BLaER1 (cell line): ENCODE measurements around the gene SNX19.

Experiments
- H3K27ac ChIP-seq: shearing (Covaris generic); formaldehyde crosslinking; 2 replicates; pipeline ENCODE4 v1.8.1; 2022
- H3K27me3 ChIP-seq: shearing (Covaris generic); formaldehyde crosslinking; 2 replicates; pipeline ENCODE4 v1.8.1; 2022
- H3K36me3 ChIP-seq: shearing (Covaris generic); formaldehyde crosslinking; 2 replicates; pipeline ENCODE4 v1.8.1; 2022
- H3K4me1 ChIP-seq: shearing (Covaris generic); formaldehyde crosslinking; 2 replicates; pipeline ENCODE4 v1.8.1; 2022
- H3K4me2 ChIP-seq: shearing (Covaris generic); formaldehyde crosslinking; 2 replicates; pipeline ENCODE4 v1.8.1; 2022
- H3K4me3 ChIP-seq: shearing (Covaris generic); formaldehyde crosslinking; 2 replicates; pipeline ENCODE4 v1.8.1; 2022
- H3K9ac ChIP-seq: shearing (Covaris generic); formaldehyde crosslinking; 2 replicates; pipeline ENCODE4 v1.8.1; 2022
- H3K9me3 ChIP-seq: shearing (Covaris generic); formaldehyde crosslinking; 2 replicates; pipeline ENCODE4 v1.8.1; 2022
- H4K20me1 ChIP-seq: shearing (Covaris generic); formaldehyde crosslinking; 2 replicates; pipeline ENCODE4 v1.8.1; 2022
- Cebpa-rat ChIP-seq: shearing (Covaris generic); IDR thresholded peaks from 2 replicates; pipeline ENCODE4 v1.8.1; 2022

The SNX19 gene

DNA sequence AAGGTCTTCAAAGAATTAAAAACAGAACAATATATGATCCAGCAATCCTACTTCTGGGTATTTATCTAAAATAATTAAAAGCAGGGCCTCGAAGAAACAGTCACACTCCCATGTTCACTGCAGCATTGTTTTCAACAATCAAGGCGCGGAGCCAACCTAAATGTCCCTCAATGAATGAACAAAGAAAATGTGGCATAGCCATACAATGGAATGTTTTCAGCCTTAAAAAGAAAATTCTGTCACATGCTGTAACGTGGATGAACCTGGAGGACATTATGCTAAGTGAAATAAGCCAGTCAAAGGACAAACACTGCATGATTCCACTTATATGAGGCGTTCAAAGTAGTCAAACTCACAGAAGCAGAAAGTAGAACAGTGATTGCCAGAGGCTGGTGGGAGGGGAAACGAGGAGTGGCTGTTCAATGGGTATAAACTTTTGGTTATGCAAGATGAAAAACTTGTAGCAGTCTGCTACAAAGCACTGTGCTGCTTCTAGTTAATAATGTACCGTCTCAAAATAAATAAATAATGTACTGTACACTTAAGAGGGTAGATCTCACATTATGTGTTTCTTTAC lies 41.2 kb downstream of the SNX19 start:
- H3K4me1 ChIP-seq: no peaks in the 10 kb centered on the region
- H3K4me3 ChIP-seq: no peak overlapping the region
- H3K4me2 ChIP-seq: no peak overlapping the region
- H4K20me1 ChIP-seq: no peaks in the 10 kb centered on the region
- H3K27me3 ChIP-seq: no peaks in the 10 kb centered on the region
- H3K9ac ChIP-seq: no peak overlapping the region
- H3K9me3 ChIP-seq: no peaks in the 10 kb centered on the region
- TF ChIP-seq Cebpa-rat: no peak
- H3K27ac ChIP-seq: no peak overlapping the region
- peaks cover 87% of the 10 kb centered on the region for H3K36me3 ChIP-seq

DNA sequence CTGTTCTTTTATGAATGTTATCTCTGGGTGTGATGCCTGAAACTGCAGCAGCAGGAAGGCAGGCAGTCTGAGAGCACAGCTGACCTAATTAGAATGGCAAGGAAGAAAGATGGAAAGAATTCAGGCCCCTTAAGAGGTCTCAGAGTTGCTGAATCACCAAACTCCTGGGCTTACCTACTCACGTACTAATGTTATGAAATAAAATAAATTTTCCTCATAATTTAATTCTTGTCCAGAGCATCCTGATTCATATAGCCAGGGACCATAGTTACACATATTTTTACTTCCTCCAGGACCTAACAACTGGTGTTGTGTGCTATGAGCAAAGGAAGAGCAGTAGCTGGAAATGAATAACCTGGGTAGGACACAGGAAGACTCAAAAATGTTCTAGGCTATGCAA lies 41.9 kb downstream of the SNX19 start:
- no peak overlapping the region for H3K4me3 ChIP-seq
- no peaks in the 10 kb centered on the region for H3K27me3 ChIP-seq
- no peak for TF ChIP-seq Cebpa-rat
- H3K36me3 ChIP-seq: peaks cover 80% of the 10 kb centered on the region
- H3K9ac ChIP-seq: no peak overlapping the region
- no peaks in the 10 kb centered on the region for H3K4me1 ChIP-seq
- H4K20me1 ChIP-seq: no peaks in the 10 kb centered on the region
- H3K27ac ChIP-seq: no peak overlapping the region
- no peaks in the 10 kb centered on the region for H3K9me3 ChIP-seq
- H3K4me2 ChIP-seq: no peak overlapping the region

DNA sequence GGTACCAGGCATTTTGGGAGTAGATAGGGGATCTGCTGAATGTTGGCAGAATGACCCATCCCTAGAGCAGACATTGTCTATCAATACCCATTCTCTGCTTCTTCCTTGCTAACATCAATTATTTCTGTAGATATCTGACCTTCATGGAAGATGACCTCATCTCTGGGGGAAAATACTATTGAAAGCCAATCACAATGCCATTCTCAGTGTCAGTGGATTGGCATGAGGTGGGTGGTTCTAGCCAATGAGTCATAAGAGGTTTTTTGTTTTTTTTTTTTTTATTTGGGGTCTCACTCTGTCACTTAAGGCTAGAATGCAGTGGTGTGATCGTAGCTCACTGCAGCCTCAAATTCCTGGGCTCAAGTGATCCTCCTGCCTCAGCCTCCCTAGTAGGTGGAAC lies 42.5 kb downstream of the SNX19 start:
- no peak overlapping the region for H3K4me3 ChIP-seq
- no peak for TF ChIP-seq Cebpa-rat
- no peak overlapping the region for H3K27ac ChIP-seq
- H3K27me3 ChIP-seq: no peaks in the 10 kb centered on the region
- H4K20me1 ChIP-seq: no peaks in the 10 kb centered on the region
- H3K4me1 ChIP-seq: no peaks in the 10 kb centered on the region
- no peak overlapping the region for H3K4me2 ChIP-seq
- H3K36me3 ChIP-seq: peaks cover 74% of the 10 kb centered on the region
- no peaks in the 10 kb centered on the region for H3K9me3 ChIP-seq
- H3K9ac ChIP-seq: no peak overlapping the region

DNA sequence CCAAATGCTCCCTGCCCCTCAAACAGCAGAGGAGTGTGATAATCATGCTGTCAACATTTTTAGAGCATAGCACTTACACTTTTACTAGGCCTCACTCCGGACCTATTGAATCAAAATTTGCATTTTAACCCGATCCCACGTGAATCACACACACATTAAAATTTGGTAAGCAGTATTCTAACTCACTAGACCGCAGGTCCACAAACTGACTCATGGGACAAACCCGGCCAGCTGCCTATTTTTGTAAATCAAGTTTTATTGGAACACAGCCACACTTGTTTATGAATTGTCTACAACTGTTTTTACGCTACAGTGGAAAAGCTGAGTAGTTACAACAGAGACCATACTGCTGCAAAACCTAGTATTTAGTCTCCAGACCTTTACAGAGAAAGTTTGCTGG lies 43.3 kb downstream of the SNX19 start:
- H3K27me3 ChIP-seq: no peaks in the 10 kb centered on the region
- H3K4me1 ChIP-seq: no peaks in the 10 kb centered on the region
- no peak overlapping the region for H3K4me3 ChIP-seq
- peaks cover 66% of the 10 kb centered on the region for H3K36me3 ChIP-seq
- H4K20me1 ChIP-seq: no peaks in the 10 kb centered on the region
- no peak overlapping the region for H3K4me2 ChIP-seq
- H3K9me3 ChIP-seq: no peaks in the 10 kb centered on the region
- no peak overlapping the region for H3K9ac ChIP-seq
- TF ChIP-seq Cebpa-rat: no peak
- no peak overlapping the region for H3K27ac ChIP-seq

DNA sequence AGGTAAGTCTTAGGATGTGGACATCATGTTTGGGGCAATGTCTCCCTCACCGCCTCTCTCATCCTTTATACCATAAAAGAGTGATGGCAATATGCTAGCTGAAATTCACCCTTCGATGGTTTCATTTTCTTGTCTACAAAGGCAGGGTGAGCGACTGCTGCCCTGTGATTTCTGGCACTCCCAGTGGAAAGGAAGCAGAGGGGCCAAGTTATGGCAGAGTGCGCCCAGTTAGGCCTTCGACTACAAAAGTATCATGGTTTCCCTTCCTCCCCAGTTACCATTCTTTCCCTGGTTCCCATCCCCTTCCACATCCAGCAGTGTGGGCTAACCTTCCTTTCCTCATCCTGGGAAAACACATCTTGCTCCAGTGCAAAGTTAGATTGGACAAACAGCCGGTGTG lies 43.8 kb downstream of the SNX19 start:
- H3K4me2 ChIP-seq: no peak overlapping the region
- H3K27ac ChIP-seq: no peak overlapping the region
- H3K4me3 ChIP-seq: no peak overlapping the region
- H3K9me3 ChIP-seq: no peaks in the 10 kb centered on the region
- H4K20me1 ChIP-seq: no peaks in the 10 kb centered on the region
- H3K27me3 ChIP-seq: no peaks in the 10 kb centered on the region
- peaks cover 62% of the 10 kb centered on the region for H3K36me3 ChIP-seq
- TF ChIP-seq Cebpa-rat: no peak
- no peak overlapping the region for H3K9ac ChIP-seq
- H3K4me1 ChIP-seq: no peaks in the 10 kb centered on the region

DNA sequence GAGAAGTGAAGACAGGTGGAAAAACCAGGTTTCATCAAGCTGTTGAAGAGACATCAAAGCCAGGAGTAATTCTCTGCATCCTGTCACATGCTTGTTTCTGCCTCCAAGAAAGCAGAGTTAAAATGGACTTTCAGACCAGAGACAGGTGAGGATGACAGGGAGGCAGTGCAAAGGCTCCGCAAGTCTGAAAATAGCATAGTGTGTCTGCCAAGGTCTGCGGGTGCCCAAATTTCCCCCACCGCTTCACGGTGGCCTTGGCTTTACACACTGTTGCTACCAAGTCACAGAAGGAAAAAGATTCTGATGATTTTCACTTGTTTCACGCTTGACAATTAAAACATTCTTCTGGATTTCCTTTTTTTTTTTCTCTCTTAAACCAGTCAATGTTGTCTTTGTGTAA lies 44.2 kb downstream of the SNX19 start:
- no peaks in the 10 kb centered on the region for H4K20me1 ChIP-seq
- no peaks in the 10 kb centered on the region for H3K27me3 ChIP-seq
- no peaks in the 10 kb centered on the region for H3K9me3 ChIP-seq
- H3K27ac ChIP-seq: no peak overlapping the region
- no peak overlapping the region for H3K9ac ChIP-seq
- H3K4me1 ChIP-seq: no peaks in the 10 kb centered on the region
- no peak overlapping the region for H3K4me2 ChIP-seq
- no peak overlapping the region for H3K4me3 ChIP-seq
- peaks cover 57% of the 10 kb centered on the region for H3K36me3 ChIP-seq
- no peak for TF ChIP-seq Cebpa-rat

DNA sequence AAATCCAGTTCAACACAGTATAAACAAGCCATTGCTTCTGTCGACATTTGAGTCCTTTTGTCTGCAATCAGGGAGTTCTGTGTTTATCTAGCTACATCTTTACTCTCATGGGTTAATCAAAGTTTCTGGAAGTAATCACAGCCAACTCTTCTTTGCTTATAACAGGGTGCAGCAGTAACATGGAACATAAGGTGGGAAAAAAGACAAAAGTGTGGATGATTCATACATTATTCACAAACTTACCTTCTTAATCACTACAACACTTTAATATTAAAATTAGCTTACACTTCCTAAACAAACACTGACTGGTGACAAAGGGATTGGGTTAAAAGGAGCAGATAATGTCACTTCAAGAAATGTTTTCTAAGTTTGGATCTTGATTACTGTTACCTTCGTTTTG lies 44.7 kb downstream of the SNX19 start:
- no peak overlapping the region for H3K9ac ChIP-seq
- no peak overlapping the region for H3K27ac ChIP-seq
- H3K36me3 ChIP-seq: peaks cover 53% of the 10 kb centered on the region
- H3K9me3 ChIP-seq: no peaks in the 10 kb centered on the region
- no peaks in the 10 kb centered on the region for H3K27me3 ChIP-seq
- no peak overlapping the region for H3K4me2 ChIP-seq
- no peak overlapping the region for H3K4me3 ChIP-seq
- no peaks in the 10 kb centered on the region for H3K4me1 ChIP-seq
- H4K20me1 ChIP-seq: no peaks in the 10 kb centered on the region
- no peak for TF ChIP-seq Cebpa-rat

DNA sequence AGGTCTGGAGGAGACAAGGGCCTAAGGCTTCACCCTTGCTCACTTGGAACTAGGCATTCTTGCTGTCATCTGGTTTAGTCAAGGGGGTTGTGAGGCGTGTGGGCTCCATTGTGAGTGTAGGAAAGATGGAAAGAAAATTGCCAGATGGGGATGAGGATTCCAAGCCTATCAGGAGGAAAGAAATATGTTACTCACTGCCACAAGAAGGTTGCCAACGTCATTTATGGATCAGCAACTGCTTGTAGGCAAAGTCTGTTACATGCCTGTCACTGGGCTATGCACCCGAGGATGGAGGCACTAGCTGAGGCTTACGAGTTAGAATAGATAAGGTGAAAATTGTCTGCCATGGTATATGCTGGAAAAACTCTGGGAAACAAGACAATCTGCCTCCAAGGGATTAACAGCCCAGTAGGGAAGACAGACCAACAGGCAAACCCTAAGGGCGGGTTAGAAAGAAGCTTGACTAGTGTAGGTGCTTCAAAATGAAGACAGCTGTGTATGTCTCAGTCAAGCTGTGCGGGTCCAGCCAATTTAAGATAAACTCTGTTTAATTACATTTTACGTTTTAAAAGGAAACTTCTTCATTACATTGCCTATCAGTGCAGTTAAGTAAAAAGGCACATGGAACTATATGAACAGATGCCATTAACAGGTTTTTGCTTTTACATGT lies 47.4 kb downstream of the SNX19 start:
- Histone ChIP-seq H3K4me3 (no peak overlapping the region), H3K4me2 (no peak overlapping the region), H3K9ac (no peak overlapping the region), H4K20me1 (no peaks in the 10 kb centered on the region), H3K9me3 (no peaks in the 10 kb centered on the region), H3K36me3 (peaks cover 26% of the 10 kb centered on the region), H3K27me3 (no peaks in the 10 kb centered on the region), H3K4me1 (no peaks in the 10 kb centered on the region), H3K27ac (no peak overlapping the region)
- no peak for TF ChIP-seq Cebpa-rat

DNA sequence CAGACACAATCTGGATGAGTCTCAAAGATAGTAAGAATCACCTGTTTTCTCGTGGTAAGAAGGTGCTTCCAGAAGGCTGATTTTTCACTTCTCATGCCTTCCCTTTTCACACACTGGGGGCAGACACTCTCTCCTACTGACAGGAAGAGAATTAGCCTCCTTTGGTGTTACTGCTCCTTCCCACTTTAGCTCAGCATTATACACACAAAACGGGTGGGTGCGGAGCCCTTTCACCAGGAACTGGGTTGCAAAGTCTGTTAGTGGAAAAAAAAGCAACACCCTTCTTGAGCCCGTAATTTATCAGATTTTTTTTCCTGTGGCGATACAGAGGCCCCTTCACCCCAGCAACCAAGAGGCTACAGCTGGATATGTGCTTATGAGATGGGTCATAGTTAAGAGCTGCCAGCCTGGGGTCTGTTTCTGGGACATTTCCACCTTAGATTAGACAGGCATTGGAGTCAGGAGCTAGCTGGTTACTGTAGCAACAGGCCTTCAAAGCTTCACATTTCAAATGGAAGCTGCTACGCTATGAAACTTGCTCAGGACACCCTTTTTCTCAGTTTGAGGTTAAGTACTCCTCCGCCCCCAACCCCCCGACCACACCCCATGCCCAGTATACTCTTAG lies 48.1 kb downstream of the SNX19 start:
- H3K9me3 ChIP-seq: no peaks in the 10 kb centered on the region
- peaks cover 24% of the 10 kb centered on the region for H3K36me3 ChIP-seq
- no peak overlapping the region for H3K27ac ChIP-seq
- no peak for TF ChIP-seq Cebpa-rat
- H3K9ac ChIP-seq: no peak overlapping the region
- no peaks in the 10 kb centered on the region for H4K20me1 ChIP-seq
- no peak overlapping the region for H3K4me2 ChIP-seq
- no peaks in the 10 kb centered on the region for H3K4me1 ChIP-seq
- no peak overlapping the region for H3K4me3 ChIP-seq
- H3K27me3 ChIP-seq: no peaks in the 10 kb centered on the region

DNA sequence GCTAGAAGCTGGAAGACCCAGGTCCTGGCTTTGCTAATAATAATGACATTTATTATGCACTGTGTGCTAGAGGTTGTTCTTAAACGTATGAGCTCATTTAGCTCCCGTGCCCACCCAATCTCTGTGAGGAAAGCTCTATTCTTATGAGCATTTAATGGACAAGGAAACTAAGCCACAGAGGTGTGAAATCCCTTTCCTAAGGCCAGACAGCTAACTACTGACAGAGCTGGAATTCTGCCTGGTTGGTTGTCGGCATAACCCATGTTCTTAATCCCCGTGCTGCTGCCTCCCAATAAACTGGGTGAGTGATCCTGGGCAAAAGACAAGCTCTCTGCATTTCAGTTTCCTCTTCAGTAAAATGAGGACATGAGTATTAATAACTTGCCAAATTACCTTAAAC lies 49.4 kb downstream of the SNX19 start:
- H4K20me1 ChIP-seq: no peaks in the 10 kb centered on the region
- peaks cover 11% of the 10 kb centered on the region; the same call in 1 of the 2 replicates for H3K36me3 ChIP-seq
- no peak for TF ChIP-seq Cebpa-rat
- H3K27me3 ChIP-seq: no peaks in the 10 kb centered on the region
- H3K4me1 ChIP-seq: no peaks in the 10 kb centered on the region; the same call in 1 of the 2 replicates
- H3K9me3 ChIP-seq: no peaks in the 10 kb centered on the region
- no peak overlapping the region for H3K4me3 ChIP-seq
- no peak overlapping the region for H3K9ac ChIP-seq
- H3K27ac ChIP-seq: no peak overlapping the region
- H3K4me2 ChIP-seq: no peak overlapping the region
